Head of caudate nucleus (tissue), 42 donors: ENCODE measurements around the gene LANCL3.
"Not testable (repeated sequence)": the region's sequence is repeated elsewhere in the genome, so short reads cannot be mapped to it uniquely, and the experiment has no call there.

Source experiments
- DNase-seq, 42 donors: peaks; one replicate each; pipeline versions ENCODE4 v3.0.0 to v3.0.0-alpha.2; 2020 to 2021; ENCODE audit warnings: mixed read lengths in 7 of 42
- intact Hi-C: fragments of 100-400 bp; cut with DNase I; formaldehyde crosslinking; loops from one replicate; pipeline ENCODE4 v1.15.0; 2022

Gene LANCL3

DNA sequence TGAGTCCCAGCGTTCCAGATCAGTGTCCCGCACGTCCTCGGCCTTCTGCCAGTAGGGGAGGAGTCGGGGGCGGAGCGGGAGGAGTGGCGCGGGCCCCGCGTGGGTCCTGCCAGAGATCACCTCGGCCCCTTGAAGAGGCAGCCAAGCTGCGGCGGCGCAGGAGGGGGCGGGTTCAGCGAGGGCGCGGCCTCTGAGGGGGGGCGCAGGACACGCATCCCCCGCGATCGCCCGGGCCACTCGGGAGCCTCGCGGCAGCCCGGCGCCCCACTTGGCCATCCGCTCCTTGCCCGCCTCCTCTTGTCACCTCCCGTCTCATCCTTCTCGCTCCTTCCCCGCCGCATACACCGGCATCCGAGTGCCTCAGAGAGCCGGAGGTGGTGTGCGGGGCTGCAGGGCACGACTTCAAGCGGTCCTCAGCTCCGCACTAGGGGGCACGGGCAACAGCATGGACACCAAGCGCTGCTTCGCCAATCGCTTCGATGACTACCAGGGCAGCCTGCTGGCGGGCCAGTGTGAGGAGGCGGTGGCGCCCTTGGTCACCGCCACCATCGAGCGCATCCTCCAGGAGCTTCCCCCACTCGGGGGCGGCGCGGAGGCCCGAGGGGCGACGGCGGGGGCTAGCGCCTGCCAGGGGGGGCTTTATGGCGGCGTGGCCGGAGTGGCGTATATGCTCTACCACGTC, at the start of gene LANCL3:
Gene LANCL3, plus strand, starts transcription at position 236 of the 682 bp plus-strand sequence. Its CDS starts 210 bp downstream, at position 446.
- intact Hi-C loops = not testable (repeated sequence)
- DNase-seq = peak in 17 of 42 donors; percentile 1 to 42 (median 11)

DNA sequence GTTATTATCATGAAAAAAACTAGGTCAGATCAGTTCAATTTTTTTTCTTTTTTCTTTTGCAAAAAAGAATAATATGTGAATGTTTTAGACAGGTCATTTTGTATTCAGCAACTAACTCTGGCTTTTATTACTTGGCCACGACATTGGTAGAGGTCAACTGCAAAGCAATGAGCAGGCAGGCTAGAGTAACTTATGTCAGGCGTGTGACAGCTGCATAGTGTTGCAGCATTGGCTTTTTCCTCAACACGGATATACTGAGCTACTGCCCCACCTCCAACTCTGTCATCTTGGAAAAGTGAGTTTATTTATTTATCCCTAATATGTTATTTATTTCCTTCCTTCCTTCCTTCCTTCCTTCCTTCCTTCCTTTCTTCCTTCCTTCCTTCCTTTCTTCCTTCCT, 47.8 kb upstream of the LANCL3 start:
- DNase-seq, intact Hi-C loops: not testable (repeated sequence)

DNA sequence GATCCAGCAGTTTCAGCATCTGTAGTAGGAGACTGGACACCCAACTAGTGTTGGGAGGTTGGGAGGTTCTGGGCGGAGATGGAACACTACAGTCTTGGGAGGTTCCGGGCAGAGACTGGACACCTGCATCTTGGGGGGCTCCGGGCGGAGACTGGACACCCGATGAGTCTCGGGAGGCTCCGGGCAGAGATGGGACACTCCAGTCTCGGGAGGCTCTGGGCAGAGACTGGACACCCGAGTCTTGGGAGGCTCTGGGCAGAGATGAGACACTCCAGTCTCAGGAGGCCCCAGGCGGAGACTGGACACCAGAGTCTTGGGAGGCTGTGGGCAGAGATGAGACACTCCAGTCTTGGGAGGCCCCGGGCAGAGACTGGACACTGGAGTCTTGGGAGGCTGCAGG, 29.5 kb upstream of the LANCL3 start:
- no peak for DNase-seq
- intact Hi-C loops = no loop called here

DNA sequence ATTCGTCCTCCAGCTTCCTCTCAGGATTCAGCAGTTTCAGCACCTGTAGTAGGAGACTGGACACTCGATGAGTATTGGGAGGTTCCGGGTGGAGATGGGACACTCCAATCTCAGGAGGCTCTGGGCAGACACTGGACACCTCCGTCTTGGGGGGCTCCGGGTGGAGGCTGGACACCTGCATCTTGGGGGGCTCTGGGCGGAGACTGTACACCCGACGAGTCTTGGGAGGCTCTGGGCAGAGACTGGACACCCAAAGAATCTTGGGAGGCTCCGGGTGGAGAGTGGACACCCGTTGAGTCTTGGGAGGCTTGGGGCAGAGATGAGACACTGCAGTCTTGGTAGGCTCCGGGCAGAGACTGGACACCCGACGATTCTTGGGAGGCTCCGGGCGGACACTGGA, 28.7 kb upstream of the LANCL3 start:
- intact Hi-C loops = no loop called here
- DNase-seq = no peak

DNA sequence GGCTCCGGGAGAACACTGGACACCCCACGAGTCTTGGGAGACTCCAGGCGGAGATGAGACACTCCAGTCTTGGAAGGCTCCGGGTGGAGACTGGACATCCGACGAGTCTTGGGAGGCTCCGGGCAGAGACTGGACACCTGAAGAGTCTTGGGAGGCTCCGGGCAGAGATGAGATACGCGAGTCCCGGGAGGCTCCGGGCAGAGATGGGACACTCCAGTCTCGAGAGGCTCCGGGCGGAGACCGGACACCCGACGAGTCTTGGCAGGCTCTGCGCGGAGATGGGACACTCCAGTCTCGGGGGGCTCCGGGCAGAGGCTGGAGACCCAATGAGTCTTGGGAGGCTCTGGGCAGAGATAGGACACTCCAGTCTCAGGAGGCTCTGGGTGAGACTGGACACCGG, 28.1 kb upstream of the LANCL3 start:
- intact Hi-C loops = no loop called here
- no peak for DNase-seq

DNA sequence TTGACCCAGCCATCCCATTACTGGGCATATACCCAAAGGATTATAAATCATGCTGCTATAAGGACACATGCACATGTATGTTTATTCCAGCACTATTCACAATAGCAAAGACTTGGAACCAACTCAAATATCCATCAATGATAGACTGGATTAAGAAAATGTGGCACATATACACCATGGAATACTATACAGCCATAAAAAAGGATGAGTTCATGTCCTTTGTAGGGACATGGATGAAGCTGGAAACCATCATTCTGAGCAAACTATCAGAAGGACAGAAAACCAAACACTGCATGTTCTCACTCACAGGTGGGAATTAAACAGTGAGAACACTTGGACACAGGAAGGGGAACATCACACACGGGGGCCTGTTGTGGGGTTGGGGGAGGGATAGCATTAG, 26.9 kb upstream of the LANCL3 start:
- intact Hi-C loops, DNase-seq: not testable (repeated sequence)

DNA sequence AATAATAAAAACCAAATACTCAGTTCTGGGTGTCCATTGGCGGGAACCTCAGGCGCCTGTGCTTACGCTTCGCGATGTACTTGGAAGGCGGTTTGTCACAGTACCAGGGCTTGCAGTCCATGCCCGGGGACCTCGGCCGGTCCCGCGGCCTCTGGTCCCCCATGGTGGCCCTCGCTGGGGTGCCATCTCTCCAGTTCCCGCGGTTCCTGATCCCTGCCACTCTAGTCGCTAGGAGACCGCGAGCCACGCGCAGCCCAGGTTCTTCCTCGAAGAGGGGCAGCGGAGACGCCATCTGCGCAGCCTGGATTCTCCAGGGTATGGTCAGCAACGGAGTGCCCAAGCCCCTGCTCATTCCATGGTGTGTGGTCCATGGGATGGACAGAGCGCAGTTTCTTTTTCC, 26.4 kb upstream of the LANCL3 start:
- no peak for DNase-seq
- intact Hi-C loops = no loop called here

DNA sequence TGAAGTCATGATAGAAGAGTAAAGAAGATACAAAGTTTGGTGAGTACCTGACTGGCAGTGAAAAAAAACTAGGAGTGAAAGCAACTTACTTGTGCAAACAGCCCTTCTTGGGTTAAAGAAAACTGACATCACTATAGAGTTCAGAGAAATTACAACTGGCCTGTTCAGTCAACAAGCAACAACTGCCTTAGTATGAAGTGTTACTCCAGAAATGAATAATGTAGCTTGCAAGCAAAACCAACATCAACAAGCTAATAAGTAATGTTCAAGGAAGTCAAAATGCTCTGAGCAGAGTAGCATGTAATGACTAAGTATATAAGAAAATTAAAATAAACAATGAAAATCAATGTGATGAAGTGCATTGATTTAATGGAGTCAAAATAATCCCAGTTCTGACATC, 21.8 kb upstream of the LANCL3 start:
- intact Hi-C loops, DNase-seq: not testable (repeated sequence)

DNA sequence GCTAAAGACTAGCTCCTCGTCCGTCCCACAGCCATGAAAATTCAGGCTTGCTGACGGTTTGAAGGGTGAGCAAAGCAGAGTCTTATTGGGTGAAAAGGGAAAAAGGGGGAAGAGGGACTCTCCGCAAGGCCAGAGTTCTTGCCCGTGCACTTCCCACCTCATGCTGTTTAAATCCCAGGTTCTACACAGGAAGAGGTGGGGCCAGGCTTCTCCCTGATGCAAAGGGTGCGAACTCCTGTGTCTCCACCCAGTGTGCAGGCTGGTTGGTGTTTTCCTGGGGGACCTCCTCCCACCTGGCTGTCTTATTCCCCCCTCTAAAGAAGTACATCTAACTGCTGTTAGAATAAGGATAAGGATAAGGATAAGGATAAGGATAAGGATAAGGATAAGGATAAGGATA, 18.0 kb upstream of the LANCL3 start:
- intact Hi-C loops = no loop called here

DNA sequence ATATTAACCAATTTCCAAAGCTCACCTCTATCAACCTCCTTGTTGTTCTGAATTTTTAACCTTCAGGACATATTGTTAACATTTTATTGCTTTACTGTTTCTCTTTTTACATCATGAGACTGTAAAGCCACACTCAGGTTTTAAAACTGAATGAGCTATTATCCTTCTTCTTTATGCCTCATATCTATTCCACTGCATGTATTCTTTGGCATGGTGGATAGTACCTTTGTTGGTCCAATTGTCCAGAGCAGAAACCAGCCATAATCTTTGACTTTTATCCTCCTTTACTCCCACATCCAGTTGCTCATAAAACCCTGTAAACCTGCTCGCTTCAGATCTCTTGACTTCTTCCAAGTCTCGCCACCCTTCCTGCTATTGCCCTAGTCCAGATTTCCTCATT, 6.2 kb upstream of the LANCL3 start:
- DNase-seq, intact Hi-C loops: not testable (repeated sequence)

More for the DNA sequence above, 18.0 kb upstream of the LANCL3 start:
- DNase-seq = no peak

DNA sequence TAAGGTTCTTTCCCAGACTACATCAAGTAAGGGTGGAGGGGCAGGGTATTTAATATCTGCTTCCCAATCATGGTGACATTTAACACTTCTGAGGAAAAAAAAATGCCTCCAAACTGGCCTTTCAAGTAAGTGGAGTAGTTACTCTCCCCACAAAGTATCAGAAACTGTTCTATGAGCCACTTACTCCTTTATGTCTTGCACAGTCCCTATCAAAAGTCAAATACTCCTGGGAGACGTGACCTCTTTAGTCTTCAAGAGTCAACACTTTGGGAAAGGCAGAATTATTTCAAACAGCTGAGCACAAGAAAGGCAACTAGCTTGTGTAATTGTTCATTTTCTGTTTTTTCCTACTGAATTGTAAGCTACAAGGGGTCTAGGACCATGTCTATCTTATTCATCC, 1.1 kb upstream of the LANCL3 start:
- DNase-seq, intact Hi-C loops: not testable (repeated sequence)

DNA sequence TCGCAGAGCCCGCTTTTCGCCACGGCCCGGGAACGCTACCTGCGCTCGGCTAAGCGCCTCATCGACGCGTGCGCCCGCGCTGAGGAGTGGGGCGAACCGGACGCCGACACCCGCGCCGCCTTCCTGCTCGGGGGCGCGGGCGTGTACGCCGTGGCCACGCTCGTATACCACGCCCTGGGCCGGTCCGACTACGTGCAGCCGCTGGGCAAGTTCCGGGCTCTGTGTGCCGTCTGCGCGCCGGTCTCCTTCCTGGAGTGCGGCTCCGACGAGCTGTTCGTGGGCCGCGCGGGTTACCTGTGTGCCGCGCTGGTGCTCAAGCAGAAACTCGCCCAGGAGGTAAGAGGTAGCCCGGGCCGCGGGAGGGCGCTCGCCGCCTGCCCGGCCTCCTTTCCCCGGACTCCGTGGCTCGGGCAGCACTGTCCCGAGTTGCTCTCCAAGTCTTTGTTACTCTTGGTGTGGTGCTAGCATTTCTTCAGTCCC, 687 bp downstream of the LANCL3 start:
- peak in 23 of 42 donors; percentile 1 to 47 (median 18) for DNase-seq
- intact Hi-C loops = not testable (repeated sequence)

DNA sequence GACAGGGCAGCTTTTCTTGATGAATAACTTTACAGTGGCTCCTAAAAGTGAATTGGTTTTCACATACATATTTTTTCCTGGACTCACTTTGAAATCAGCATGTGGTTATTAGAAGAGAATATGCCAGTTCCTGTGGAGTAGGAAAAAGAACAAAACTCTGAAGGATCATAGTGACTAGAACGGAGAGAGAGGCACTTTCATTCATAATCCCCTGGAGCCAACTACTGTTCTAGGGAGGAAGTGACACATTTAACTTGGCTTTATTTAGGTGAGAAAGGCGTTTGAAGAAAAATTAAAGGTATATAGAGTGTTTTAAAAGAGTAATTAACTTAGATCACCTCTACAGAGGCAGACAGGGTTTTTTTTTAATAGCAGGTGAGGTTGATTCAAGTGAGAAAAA, 1.7 kb downstream of the LANCL3 start:
- intact Hi-C loops, DNase-seq: not testable (repeated sequence)

DNA sequence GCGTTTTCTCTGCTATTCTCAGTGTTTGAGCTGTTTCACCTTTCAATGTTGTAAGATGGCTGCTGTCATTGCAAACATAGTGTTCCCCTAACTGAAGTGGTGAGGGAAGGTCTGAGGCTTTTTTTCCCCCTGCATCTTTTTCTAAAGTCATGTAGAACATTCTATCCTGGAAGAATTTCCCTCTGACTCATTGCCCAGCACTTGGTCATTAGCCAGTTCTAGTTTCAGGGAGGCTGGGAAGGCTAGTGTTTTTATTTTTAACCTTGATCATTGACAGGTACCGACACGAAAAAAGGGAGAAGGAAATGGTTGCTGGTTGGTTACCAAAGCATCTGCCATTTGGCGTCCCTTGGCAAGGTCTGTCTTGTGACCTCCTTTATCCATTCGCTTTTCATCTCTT, 6.6 kb downstream of the LANCL3 start:
- no peak for DNase-seq
- intact Hi-C loops = no loop called here

DNA sequence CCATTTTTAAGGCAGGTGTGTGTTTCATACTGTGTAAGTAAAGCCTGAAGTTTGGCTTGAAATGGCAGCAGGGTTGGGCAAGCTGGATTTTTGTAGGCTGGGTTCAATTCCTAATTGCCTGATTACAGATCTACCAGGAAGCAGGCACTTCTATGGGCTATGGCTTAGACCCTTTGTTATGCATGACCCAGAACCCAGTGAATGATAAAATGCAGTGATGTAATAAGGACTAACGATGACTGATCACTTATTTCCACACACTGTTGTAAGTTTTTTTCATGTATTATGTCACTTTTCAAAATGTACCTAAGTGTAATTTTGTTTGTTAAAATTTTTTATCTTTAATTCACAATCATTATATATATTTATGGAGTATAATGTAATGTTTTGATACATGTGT, 8.6 kb downstream of the LANCL3 start:
- no peak for DNase-seq
- intact Hi-C loops = no loop called here

DNA sequence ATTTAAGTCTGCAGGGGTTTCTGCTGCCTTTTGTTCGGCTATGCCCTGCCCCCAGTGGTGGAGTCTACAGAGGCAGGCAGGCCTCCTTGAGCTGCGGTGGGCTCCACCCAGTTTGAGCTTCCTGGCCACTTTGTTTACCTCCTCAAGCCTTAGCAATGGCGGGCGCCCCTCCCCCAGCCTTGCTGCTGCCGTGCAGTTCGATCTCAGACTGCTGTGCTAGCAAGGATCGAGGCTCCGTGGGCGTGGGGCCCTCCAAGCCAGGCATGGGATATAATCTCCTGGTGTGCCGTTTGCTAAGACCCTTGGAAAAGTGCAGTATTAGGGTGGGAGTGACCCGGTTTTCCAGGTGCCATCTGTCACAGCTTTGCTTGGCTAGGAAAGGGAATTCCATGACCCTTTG, 15.9 kb downstream of the LANCL3 start:
- intact Hi-C loops, DNase-seq: not testable (repeated sequence)

DNA sequence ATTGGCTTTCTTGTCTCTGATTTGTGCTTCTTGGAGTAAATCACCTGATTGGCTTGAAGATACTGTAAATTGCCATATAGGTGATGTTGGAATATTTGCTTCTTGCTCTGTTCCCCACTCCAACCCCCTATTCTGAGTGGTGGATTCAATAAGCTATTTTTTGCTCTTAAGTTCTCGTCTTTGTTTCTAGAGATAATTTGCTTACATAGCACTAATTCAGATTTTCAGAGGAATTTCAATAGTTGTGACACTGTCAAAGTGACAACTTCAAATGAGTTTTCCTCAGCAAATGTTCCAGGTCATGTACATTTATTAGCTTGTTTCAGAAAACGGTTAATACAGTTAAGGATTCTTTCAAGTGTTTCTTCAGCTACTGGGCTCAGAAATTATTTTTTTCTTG, 18.6 kb downstream of the LANCL3 start:
- intact Hi-C loops = no loop called here
- no peak for DNase-seq

DNA sequence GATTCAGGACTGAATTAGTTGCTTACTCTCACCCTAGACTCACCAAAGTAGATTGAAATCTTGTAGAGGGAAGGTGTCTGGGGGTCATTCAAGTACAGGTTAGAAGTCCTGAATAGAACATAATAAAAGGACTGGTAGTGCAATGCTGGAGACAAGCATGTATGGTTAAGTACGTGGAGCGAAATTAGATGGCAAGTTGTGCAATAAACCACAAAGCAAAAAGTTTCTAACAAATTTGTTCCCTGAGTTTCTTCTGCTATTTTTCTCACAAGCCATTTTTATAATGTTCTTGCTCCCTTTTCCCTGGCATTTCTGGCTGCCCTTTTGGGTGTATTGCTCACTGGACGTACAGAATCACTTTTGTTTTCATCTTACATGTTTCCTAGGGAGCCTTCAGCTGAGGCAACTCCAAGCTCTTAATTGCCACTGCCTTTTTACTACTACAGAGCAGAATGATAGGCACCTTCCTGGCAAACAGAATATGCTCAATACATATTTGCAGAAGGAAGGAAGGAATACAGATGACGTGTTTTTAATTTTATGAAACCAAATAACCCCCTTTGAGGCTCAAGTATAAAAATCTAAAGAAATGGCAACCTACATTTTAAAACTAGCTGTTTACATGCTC, 23.4 kb downstream of the LANCL3 start:
- DNase-seq = no peak
- intact Hi-C loops = no loop called here

DNA sequence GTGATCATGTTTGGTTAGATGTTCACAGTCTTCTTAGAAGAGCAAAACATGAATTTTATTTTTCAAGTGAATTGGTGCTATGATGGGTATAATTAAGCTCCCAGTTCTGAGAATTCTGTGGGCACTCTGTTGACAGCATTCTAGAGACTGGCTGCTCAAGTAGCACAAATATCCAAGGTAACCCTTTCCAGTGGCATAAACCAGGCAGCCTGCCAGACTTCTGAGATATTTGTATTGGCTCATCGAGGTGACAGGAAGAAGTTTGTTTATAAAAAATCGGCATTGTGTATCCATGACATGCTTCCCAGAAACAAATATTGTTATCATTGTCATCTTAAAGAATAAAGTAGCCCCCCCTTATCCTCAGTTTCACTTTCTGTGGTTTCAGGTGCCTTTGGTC, 28.3 kb downstream of the LANCL3 start:
- no peak for DNase-seq
- intact Hi-C loops = no loop called here

DNA sequence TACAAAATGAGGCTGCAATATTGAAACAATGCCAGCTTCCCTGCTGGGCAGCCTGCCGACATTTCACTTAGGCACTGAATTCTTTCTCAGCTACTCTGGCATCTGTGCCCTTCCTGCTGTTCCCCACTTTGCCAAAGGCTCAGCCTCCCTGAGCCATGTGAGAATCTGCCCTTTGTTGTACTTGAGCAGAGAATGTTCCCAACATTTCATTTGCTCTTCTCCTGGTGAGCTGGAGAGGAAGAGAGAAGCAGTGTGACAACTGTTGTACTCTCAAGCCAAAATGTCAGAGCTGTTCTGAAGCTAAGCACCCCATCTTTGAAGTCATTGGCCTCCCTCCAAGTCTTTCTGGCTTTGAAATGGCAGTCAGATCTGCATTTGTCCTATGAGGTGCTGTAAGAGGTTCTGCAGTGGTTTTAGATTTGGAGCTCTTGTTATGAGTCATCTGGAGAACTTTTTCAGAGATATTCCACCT, 32.5 kb downstream of the LANCL3 start:
- intact Hi-C loops = no loop called here
- no peak for DNase-seq

DNA sequence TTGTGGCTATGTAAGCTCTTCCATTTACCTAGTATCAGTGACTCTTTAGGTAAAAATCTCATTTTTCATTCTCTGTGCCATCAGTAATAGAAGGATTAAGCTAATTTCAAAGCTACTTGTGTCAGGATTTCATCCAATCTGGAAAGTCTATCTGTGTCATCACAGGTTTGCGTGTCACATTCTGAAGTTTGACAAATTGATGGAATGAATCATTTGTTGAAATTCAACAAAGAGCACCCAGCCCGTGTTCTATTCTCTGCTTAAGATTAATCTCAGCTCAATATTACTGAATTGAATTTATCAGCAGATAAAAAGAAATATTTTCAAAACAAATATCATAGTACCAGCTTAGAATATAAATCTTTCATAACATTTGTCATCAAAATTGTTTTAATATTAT, 35.8 kb downstream of the LANCL3 start:
- intact Hi-C loops = no loop called here
- no peak for DNase-seq
